Measurements from ENCODE around the gene ATRAID.

Gene ATRAID

DNA sequence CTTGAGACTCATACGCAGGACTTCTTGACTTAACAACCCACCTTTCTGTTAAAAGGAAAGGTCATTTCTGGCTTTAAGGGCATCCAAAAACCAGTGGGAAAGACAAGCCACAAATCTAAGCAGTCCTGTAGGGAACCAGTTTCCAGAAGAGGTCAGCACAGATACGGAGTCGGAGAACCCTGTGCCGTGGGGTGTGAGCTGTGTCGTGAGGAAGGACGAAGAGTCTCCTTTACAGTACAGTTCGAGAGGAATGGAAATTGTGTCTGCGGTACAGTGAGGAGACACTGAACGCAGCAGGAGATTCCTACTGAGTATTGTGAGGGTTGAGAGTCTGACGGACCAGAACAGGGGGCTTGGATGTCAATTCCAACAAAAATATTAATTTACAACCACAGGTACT lies 33.3 kb downstream of the ATRAID start:
- Histone ChIP-seq H3K4me3 (replicated peaks; ENCODE audit: insufficient read depth, low read length) (no peak overlapping the region), H3K27ac (replicated peaks) (no peak overlapping the region), H3K27me3 (ENCODE audit: insufficient read depth, poor library complexity, severe bottlenecking) (no peaks in the 10 kb centered on the region)
- no peak for DNase-seq (ENCODE audit: low read depth in 1 of 2, low spot score in 1 of 2)
- TF ChIP-seq POLR2AphosphoS5 (IDR thresholded peaks at IDR 0.05; ENCODE audit: low read depth) (peak; percentile 60), SPI1 (IDR thresholded peaks at IDR 0.05; ENCODE audit: borderline replicate concordance, low read depth) (no peak)

DNA sequence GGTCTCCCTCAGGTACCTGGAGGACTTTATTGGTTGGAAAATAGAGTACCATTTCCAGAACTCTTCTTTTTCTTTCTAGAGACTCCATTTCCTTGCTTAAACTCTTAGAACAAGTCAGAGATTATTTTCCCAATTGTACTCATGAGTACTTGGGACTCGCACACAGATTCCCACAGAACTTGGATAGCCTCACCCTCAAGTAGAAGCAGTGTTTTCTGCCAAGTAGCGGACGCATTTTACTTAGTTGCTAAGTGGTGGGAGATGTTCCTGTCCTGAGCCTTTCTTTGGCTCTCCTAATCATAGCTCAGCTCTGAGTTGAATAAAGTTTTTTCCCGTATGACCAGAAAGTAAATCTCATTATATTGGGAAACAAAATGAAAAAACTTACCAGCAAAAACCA lies 33.8 kb downstream of the ATRAID start:
- no peak overlapping the region for H3K4me3 ChIP-seq (replicated peaks; ENCODE audit: insufficient read depth, low read length)
- no peaks in the 10 kb centered on the region for H3K27me3 ChIP-seq (ENCODE audit: insufficient read depth, poor library complexity, severe bottlenecking)
- no peak overlapping the region for H3K27ac ChIP-seq (replicated peaks)
- no peak for TF ChIP-seq SPI1 (IDR thresholded peaks at IDR 0.05; ENCODE audit: borderline replicate concordance, low read depth)
- TF ChIP-seq, protein P1, sequence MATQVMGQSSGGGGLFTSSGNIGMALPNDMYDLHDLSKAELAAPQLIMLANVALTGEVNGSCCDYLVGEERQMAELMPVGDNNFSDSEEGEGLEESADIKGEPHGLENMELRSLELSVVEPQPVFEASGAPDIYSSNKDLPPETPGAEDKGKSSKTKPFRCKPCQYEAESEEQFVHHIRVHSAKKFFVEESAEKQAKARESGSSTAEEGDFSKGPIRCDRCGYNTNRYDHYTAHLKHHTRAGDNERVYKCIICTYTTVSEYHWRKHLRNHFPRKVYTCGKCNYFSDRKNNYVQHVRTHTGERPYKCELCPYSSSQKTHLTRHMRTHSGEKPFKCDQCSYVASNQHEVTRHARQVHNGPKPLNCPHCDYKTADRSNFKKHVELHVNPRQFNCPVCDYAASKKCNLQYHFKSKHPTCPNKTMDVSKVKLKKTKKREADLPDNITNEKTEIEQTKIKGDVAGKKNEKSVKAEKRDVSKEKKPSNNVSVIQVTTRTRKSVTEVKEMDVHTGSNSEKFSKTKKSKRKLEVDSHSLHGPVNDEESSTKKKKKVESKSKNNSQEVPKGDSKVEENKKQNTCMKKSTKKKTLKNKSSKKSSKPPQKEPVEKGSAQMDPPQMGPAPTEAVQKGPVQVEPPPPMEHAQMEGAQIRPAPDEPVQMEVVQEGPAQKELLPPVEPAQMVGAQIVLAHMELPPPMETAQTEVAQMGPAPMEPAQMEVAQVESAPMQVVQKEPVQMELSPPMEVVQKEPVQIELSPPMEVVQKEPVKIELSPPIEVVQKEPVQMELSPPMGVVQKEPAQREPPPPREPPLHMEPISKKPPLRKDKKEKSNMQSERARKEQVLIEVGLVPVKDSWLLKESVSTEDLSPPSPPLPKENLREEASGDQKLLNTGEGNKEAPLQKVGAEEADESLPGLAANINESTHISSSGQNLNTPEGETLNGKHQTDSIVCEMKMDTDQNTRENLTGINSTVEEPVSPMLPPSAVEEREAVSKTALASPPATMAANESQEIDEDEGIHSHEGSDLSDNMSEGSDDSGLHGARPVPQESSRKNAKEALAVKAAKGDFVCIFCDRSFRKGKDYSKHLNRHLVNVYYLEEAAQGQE (IDR thresholded peaks at IDR 0.05; ENCODE audit: insufficient replicate concordance, low read depth), result no peak
- TF ChIP-seq, protein P2, sequence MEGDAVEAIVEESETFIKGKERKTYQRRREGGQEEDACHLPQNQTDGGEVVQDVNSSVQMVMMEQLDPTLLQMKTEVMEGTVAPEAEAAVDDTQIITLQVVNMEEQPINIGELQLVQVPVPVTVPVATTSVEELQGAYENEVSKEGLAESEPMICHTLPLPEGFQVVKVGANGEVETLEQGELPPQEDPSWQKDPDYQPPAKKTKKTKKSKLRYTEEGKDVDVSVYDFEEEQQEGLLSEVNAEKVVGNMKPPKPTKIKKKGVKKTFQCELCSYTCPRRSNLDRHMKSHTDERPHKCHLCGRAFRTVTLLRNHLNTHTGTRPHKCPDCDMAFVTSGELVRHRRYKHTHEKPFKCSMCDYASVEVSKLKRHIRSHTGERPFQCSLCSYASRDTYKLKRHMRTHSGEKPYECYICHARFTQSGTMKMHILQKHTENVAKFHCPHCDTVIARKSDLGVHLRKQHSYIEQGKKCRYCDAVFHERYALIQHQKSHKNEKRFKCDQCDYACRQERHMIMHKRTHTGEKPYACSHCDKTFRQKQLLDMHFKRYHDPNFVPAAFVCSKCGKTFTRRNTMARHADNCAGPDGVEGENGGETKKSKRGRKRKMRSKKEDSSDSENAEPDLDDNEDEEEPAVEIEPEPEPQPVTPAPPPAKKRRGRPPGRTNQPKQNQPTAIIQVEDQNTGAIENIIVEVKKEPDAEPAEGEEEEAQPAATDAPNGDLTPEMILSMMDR (IDR thresholded peaks at IDR 0.05; ENCODE audit: insufficient read depth, low read length), result no peak
- no peak for TF ChIP-seq GABPA (IDR thresholded peaks at IDR 0.05; ENCODE audit: low read depth)
- no peak for TF ChIP-seq POLR2AphosphoS5 (IDR thresholded peaks at IDR 0.05; ENCODE audit: low read depth)
- no peak for DNase-seq (ENCODE audit: low read depth in 1 of 2, low spot score in 1 of 2)

DNA sequence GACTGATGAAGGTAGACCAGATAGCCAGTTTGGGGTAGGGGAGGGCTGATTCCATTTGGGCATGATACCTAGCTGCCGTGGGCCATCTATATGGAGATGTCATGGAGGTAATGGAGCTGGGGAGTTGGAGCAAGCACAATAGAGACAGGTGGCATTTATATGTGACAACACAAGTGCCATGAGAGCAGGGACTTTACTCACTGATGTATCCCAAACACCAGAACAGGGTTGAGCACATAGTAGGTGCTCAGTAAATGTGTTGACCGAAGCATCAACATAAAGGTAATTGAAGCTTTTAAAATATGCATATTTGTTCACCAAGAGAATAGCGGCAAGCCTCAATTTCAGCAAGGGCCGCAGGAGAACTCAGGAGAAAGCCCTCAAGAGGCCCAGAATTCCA lies 36.1 kb downstream of the ATRAID start:
- Histone ChIP-seq H3K4me3 (replicated peaks; ENCODE audit: insufficient read depth, low read length) (no peak overlapping the region), H3K27me3 (ENCODE audit: insufficient read depth, poor library complexity, severe bottlenecking) (peaks cover 2% of the 10 kb centered on the region), H3K27ac (replicated peaks) (no peak overlapping the region)
- TF ChIP-seq, protein P1 (IDR thresholded peaks at IDR 0.05; ENCODE audit: insufficient replicate concordance, low read depth), result no peak
- TF ChIP-seq SPI1 (IDR thresholded peaks at IDR 0.05; ENCODE audit: borderline replicate concordance, low read depth) (no peak), GABPA (IDR thresholded peaks at IDR 0.05; ENCODE audit: low read depth) (no peak), POLR2AphosphoS5 (IDR thresholded peaks at IDR 0.05; ENCODE audit: low read depth) (no peak)
- TF ChIP-seq, protein P2 (IDR thresholded peaks at IDR 0.05; ENCODE audit: insufficient read depth, low read length), result no peak
- DNase-seq (ENCODE audit: low read depth in 1 of 2, low spot score in 1 of 2), result no peak

DNA sequence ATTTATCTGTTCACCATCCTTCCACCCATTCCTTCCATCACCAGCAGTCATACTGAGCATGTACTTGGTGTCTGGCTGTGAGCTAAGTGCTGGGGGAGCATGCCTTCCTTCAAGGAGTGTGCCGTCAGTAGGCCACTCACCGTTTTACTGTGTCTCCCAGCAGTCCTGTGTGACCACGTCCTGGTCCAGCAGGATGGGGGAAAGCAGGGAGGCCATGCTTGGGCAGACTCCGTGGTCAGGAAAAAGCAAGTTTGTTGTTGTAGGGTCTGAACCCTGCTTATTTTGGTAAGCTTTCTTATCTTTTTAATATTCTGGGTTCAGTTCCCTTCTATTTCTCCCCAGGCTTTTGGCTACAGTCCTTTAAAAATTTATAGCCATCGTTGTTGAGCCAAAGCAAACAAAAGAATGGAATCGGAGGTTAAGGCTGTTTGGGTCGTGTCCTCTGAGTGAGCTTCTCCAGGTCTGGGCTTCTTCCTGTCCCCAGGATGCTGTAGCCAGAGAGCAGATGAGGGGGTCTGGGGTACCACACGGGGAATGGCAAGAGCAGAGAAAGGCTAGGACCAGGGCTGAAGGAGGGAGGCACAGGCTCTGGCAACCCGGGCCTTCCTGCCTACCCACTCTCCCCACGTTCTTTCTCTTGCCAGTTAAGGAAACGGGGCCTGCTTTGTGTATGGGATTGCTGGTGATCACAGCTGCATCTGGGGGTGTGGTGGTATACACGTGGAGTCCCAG lies 37.5 kb downstream of the ATRAID start:
- Histone ChIP-seq H3K27me3 (ENCODE audit: insufficient read depth, poor library complexity, severe bottlenecking) (peaks cover 6% of the 10 kb centered on the region), H3K27ac (replicated peaks) (no peak overlapping the region), H3K4me3 (replicated peaks; ENCODE audit: insufficient read depth, low read length) (no peak overlapping the region)
- TF ChIP-seq, protein P1 (IDR thresholded peaks at IDR 0.05; ENCODE audit: insufficient replicate concordance, low read depth), result no peak
- no peak for TF ChIP-seq GABPA (IDR thresholded peaks at IDR 0.05; ENCODE audit: low read depth)
- TF ChIP-seq, protein P2 (IDR thresholded peaks at IDR 0.05; ENCODE audit: insufficient read depth, low read length), result no peak
- no peak for TF ChIP-seq POLR2AphosphoS5 (IDR thresholded peaks at IDR 0.05; ENCODE audit: low read depth)
- TF ChIP-seq SPI1 (IDR thresholded peaks at IDR 0.05; ENCODE audit: borderline replicate concordance, low read depth), result no peak
- DNase-seq (ENCODE audit: low read depth in 1 of 2, low spot score in 1 of 2), result no peak
